ENCODE data around the gene EDDM13. TPM values are rescaled to one million over a fixed set of nuclear protein-coding genes. Genes with fewer than 3 reads are reported as not detected.

The EDDM13 gene
- total and polyA plus RNA-seq, 2 of the 8 experiments (the other 6 are each of a cell fraction or from before 2014, with no cell fraction given) = not detected

DNA sequence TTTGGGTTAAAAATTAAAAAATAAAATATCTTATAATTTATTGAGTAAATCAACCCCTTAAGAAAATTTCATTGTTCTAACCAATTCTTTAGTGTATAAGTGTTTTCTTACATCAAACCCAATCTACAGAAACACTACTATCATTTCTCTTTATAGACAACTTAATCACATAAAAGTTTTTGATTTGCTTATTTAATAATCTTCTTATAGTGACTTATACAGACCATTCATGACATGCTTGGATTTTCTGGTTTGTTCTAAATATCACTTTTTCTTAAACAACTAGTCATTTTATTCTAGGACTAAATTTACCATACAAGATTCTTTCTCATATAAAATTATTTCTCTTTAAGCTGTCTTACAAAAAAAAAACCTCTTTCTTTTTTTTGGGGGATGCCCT lies 69.4 kb downstream of the EDDM13 start:
- ChIA-PET POLR2A (ENCODE audit: partially characterized antibody) (no interaction called here), CTCF (ENCODE audit: partially characterized antibody) (interaction anchor here (1.9 kb wide), 1 partner anchor 7 kb away, joined by 4 read pairs; no protein-coding TSS in a partner anchor)
- no peak overlapping the region for H4K5ac ChIP-seq (ENCODE audit: insufficient read length, low read depth, low read length)
- FAIRE-seq (no peak), DNase-seq (ENCODE audit: low read depth in 1 of 2, low spot score in 2 of 2) (no peak)
- no peaks in the 10 kb centered on the region for H4K20me1 ChIP-seq (replicated peaks in 1 of 2; ENCODE audit: control insufficient read depth in 1 of 2, insufficient read depth in 2 of 2, low read length in 2 of 2)
- H3K23me2 ChIP-seq (ENCODE audit: low read depth, low read length) = no peaks in the 10 kb centered on the region
- no peak overlapping the region for H4K91ac ChIP-seq (replicated peaks; ENCODE audit: insufficient read length, low read length)
- no peak overlapping the region for H3K4me2 ChIP-seq (ENCODE audit: insufficient read depth in 1 of 2, low read depth in 2 of 2, low read length in 2 of 2)
- no peak overlapping the region for H3K9ac ChIP-seq (replicated peaks in 1 of 4; ENCODE audit: extremely low read depth in 1 of 4, low read depth in 3 of 4, low read length in 3 of 4)
- no peak overlapping the region for H3K14ac ChIP-seq (ENCODE audit: insufficient read length)
- no peak overlapping the region for H3K27ac ChIP-seq (ENCODE audit: low read depth, low read length)
- H3K23ac ChIP-seq (ENCODE audit: insufficient read length) = no peak overlapping the region
- H2AK5ac ChIP-seq (ENCODE audit: low read depth, low read length) = no peak overlapping the region
- H2AFZ ChIP-seq (ENCODE audit: low read length) = no peak overlapping the region
- no peak for TF ChIP-seq BACH1 (IDR thresholded peaks at IDR 0.05; ENCODE audit: low read length)
- no peak overlapping the region for H2BK15ac ChIP-seq (ENCODE audit: low read length)
- no peak overlapping the region for H2BK120ac ChIP-seq (replicated peaks; ENCODE audit: low read depth, low read length)
- H3K56ac ChIP-seq (replicated peaks; ENCODE audit: insufficient read length, low read depth, low read length) = no peak overlapping the region
- H3K79me1 ChIP-seq (ENCODE audit: low read depth, low read length) = no peaks in the 10 kb centered on the region
- H2BK20ac ChIP-seq (ENCODE audit: low read length) = no peak overlapping the region
- H4K8ac ChIP-seq (ENCODE audit: extremely low read depth, insufficient read depth, low read length) = no peak overlapping the region
- H3K27me3 ChIP-seq (replicated peaks in 1 of 4; ENCODE audit: control insufficient read depth in 3 of 4, extremely low read depth in 1 of 4, insufficient read depth in 3 of 4, low read length in 3 of 4) = no peaks in the 10 kb centered on the region; a peak in 1 of 7 replicates
- no peak overlapping the region for H3K4ac ChIP-seq (replicated peaks; ENCODE audit: insufficient read length, low read depth, low read length)
- H2BK5ac ChIP-seq (ENCODE audit: low read depth, low read length) = no peak overlapping the region
- H3K4me3 ChIP-seq (ENCODE audit: extremely low read depth in 1 of 4, insufficient read depth in 2 of 4, low read depth in 3 of 4, low read length in 4 of 4) = no peak overlapping the region
- H2BK12ac ChIP-seq (ENCODE audit: low read depth, low read length) = no peak overlapping the region
- no peaks in the 10 kb centered on the region for H3K36me3 ChIP-seq (ENCODE audit: control insufficient read depth in 2 of 4, insufficient read depth in 4 of 4, low read length in 3 of 4)
- H3K18ac ChIP-seq (ENCODE audit: extremely low read depth, low read length) = no peak overlapping the region
- peaks cover 0 to 2% (median 0%) of the 10 kb centered on the region in 4 experiments; a peak in 3 of 7 replicates for H3K4me1 ChIP-seq (replicated peaks in 1 of 4; ENCODE audit: control insufficient read depth in 3 of 4, insufficient read depth in 4 of 4, low read length in 3 of 4)
- H3K9me3 ChIP-seq (ENCODE audit: insufficient read depth in 2 of 2, low read depth in 1 of 2, low read length in 1 of 2) = peaks cover 38 to 48% of the 10 kb centered on the region in 2 experiments
- no peaks in the 10 kb centered on the region for H3K79me2 ChIP-seq (ENCODE audit: control insufficient read depth in 1 of 2, insufficient read depth in 2 of 2, low read length in 2 of 2)
